ENCODE data around the gene STING1.
"Not testable (repeated sequence)": the region's sequence is repeated elsewhere in the genome, so short reads cannot be mapped to it uniquely, and the experiment has no call there.

STING1 gene

DNA sequence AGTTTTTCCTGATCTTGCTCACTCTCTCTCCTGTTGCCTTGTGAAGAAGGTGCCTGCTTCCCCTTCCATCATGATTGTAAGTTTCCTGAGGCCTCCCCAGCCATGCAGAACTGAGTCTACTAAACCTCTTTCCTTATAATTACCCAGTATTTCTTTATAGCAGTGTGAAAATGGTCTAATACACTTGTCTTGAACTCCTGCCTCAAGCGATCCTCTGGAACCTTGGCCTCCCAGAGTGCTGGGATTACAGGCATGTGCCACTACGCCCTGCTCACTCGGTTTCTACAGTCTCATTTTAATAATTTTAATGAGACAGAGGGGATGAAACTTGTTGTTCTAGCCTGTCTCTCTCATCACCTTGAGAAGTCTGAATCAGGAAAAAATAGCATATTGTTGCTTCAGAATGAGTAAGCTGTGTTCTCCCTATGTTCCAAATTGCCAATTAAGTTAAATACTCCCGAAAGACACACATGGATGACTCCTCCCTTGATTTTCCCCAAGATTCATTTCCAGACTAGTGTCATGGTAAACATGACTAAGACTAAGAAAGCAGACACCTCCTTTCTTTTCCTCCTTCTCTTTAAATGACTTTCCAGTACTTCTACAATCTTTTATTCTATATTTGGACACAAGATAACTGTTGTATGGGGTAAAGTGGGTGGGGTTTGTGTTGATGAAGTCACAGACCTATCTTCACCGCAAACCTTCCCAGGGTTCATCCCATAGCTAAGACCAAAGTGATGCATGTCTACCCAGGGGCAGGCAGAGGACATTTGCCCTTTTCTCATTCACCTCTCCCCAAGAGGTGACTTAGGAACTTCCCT, 35.4 kb downstream of the STING1 start:
- Histone ChIP-seq H3K4me2 (ENCODE audit: low read length) (no peak overlapping the region), H4K5ac (ENCODE audit: low read length) (no peak overlapping the region), H3K4me1 (ENCODE audit: control insufficient read depth, low read depth, low read length) (no peaks in the 10 kb centered on the region), H3K27ac (ENCODE audit: low read depth, low read length) (no peak overlapping the region), H3K79me1 (ENCODE audit: low read length) (no peaks in the 10 kb centered on the region), H3K9ac (ENCODE audit: low read length) (no peak overlapping the region), H2BK5ac (ENCODE audit: low read length) (no peak overlapping the region), H3K18ac (ENCODE audit: low read length) (no peak overlapping the region), H3K56ac (ENCODE audit: low read length) (no peak overlapping the region), H3K23ac (ENCODE audit: low read length) (no peak overlapping the region), H4K8ac (ENCODE audit: low read depth, low read length) (no peak overlapping the region), H3K4me3 (ENCODE audit: low read length) (no peak overlapping the region), H3K27me3 (ENCODE audit: insufficient read depth, low read length, poor library complexity) (no peaks in the 10 kb centered on the region), H3K79me2 (ENCODE audit: control insufficient read depth, insufficient read depth, low read length) (no peaks in the 10 kb centered on the region), H3K36me3 (ENCODE audit: control insufficient read depth, insufficient read depth, low read length) (no peaks in the 10 kb centered on the region), H2BK15ac (replicated peaks; ENCODE audit: low read depth) (no peak overlapping the region), H3K4ac (ENCODE audit: low read depth, low read length) (no peak overlapping the region), H2BK120ac (ENCODE audit: low read depth, low read length) (no peak overlapping the region), H2AK5ac (ENCODE audit: low read length) (no peak overlapping the region)
- WGBS (ENCODE audit: extremely low coverage, insufficient coverage, low lambda C conversion rate) = no CpG with 5 or more reads among the region's 5 CpGs
- DNase-seq = no peak

DNA sequence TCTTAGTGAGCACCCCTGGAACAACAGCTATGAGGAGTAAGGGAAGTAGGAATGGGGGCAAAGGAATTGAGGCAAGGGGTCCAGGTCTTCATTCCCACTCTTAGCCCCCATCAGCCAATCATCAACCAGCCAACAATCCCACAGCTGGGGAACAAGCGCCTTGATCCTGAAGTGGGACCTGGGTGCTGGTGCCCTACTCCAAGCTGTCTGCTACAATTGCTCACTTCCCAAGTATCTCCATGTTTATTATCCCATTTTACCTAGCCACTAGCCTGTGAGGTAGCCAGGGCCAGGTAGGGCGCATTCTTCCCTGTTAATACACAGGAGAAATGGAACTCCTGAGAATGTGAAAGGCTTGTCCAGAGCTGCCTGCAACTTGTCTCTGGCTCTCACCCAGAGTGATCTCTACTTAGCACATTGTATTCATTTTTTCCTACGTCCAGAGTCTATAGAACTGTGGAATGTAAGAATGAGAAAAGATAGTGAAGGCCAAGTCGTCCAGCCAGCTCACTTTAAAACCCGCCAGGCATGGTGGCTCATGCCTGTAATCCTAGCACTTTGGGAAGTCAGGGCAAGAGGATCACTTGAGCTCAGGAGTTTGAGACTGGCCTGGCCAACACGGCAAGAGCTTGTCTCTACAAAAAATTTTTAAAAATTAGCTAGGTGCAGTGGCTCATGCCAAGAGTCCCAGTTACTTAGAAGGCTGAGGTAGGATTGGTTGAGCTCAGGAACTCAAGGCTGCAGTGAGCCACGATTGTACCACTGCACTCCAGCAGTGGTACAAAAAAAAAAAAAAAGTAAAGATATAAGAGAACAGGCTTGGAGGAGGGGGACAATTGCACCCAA, 37.0 kb downstream of the STING1 start:
- Histone ChIP-seq H3K4ac (ENCODE audit: low read depth, low read length) (no peak overlapping the region), H4K5ac (ENCODE audit: low read length) (no peak overlapping the region), H3K4me2 (ENCODE audit: low read length) (no peak overlapping the region), H2BK15ac (replicated peaks; ENCODE audit: low read depth) (no peak overlapping the region), H3K23ac (ENCODE audit: low read length) (no peak overlapping the region), H3K27ac (ENCODE audit: low read depth, low read length) (no peak overlapping the region), H3K27me3 (ENCODE audit: insufficient read depth, low read length, poor library complexity) (no peaks in the 10 kb centered on the region), H2BK5ac (ENCODE audit: low read length) (no peak overlapping the region), H3K79me2 (ENCODE audit: control insufficient read depth, insufficient read depth, low read length) (no peaks in the 10 kb centered on the region), H4K8ac (ENCODE audit: low read depth, low read length) (no peak overlapping the region), H3K4me3 (ENCODE audit: low read length) (no peak overlapping the region), H3K56ac (ENCODE audit: low read length) (no peak overlapping the region), H3K18ac (ENCODE audit: low read length) (no peak overlapping the region), H2BK120ac (ENCODE audit: low read depth, low read length) (no peak overlapping the region), H3K4me1 (ENCODE audit: control insufficient read depth, low read depth, low read length) (no peaks in the 10 kb centered on the region), H3K36me3 (ENCODE audit: control insufficient read depth, insufficient read depth, low read length) (no peaks in the 10 kb centered on the region), H2AK5ac (ENCODE audit: low read length) (no peak overlapping the region), H3K79me1 (ENCODE audit: low read length) (no peaks in the 10 kb centered on the region), H3K9ac (ENCODE audit: low read length) (no peak overlapping the region)
- DNase-seq = no peak
- no CpG with 5 or more reads among the region's 7 CpGs for WGBS (ENCODE audit: extremely low coverage, insufficient coverage, low lambda C conversion rate)

DNA sequence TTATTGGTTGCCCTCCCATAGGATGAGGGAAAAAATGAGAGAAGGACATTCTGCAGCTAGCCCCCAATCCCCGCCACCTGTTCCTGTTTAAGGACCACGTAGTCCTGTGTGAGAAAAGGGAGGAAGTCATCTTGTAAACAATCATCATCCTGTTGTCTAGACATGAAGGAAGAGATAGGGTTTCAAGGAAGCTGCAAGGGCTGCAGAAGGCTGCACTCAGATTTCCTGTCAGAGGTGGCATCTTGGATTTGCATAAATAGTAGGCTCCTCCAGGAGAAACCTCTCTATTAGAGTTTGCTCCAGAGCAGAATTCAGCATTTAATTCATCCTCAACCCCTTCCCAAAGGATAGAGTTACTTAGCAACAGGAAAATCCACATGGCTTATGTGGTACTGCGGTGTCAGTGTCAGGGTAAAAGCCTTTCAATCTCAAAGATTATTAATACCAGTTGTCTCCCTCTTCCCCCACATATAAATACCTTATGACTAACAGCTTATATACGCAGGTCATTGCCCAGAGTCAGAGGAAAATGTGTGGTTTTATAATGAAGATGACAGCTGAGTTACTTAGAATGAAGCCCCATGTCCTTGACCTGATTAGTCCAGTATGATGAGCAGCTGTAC, 38.6 kb downstream of the STING1 start:
- no peaks in the 10 kb centered on the region for H3K4me1 ChIP-seq (ENCODE audit: control insufficient read depth, low read depth, low read length)
- H3K79me1 ChIP-seq (ENCODE audit: low read length) = no peaks in the 10 kb centered on the region
- no peaks in the 10 kb centered on the region for H3K79me2 ChIP-seq (ENCODE audit: control insufficient read depth, insufficient read depth, low read length)
- H2BK120ac ChIP-seq (ENCODE audit: low read depth, low read length) = no peak overlapping the region
- no peak overlapping the region for H2BK15ac ChIP-seq (replicated peaks; ENCODE audit: low read depth)
- H3K27me3 ChIP-seq (ENCODE audit: insufficient read depth, low read length, poor library complexity) = no peaks in the 10 kb centered on the region
- no peak overlapping the region for H3K23ac ChIP-seq (ENCODE audit: low read length)
- no CpG with 5 or more reads among the region's 4 CpGs for WGBS (ENCODE audit: extremely low coverage, insufficient coverage, low lambda C conversion rate)
- H3K9ac ChIP-seq (ENCODE audit: low read length) = no peak overlapping the region
- no peak overlapping the region for H4K5ac ChIP-seq (ENCODE audit: low read length)
- H3K4ac ChIP-seq (ENCODE audit: low read depth, low read length) = no peak overlapping the region
- H3K18ac ChIP-seq (ENCODE audit: low read length) = no peak overlapping the region
- H3K4me2 ChIP-seq (ENCODE audit: low read length) = no peak overlapping the region
- no peaks in the 10 kb centered on the region for H3K36me3 ChIP-seq (ENCODE audit: control insufficient read depth, insufficient read depth, low read length)
- H3K56ac ChIP-seq (ENCODE audit: low read length) = no peak overlapping the region
- H3K27ac ChIP-seq (ENCODE audit: low read depth, low read length) = no peak overlapping the region
- no peak overlapping the region for H2AK5ac ChIP-seq (ENCODE audit: low read length)
- H4K8ac ChIP-seq (ENCODE audit: low read depth, low read length) = no peak overlapping the region
- peak; percentile 51 for DNase-seq
- no peak overlapping the region for H3K4me3 ChIP-seq (ENCODE audit: low read length)
- no peak overlapping the region for H2BK5ac ChIP-seq (ENCODE audit: low read length)

DNA sequence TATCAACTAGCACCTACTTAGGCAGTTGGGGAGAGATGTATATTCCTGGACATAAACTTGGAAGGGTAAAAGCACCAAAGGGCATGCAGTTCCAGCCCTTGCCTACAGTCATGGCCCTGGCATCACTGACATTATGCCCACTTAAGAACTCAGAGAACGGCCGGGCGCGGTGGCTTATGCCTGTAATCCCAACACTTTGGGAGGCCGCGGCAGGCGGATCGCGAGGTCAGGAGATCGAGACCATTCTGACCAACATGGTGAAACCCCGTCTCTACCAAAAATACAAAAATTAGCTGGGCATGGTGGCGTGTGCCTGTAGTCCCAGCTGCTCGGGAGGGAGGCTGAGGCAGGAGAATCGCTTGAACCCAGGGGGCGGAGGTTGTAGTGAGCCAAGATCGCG, 42.1 kb downstream of the STING1 start:
- not testable (repeated sequence) for H3K79me2 ChIP-seq (ENCODE audit: control insufficient read depth, insufficient read depth, low read length); H4K8ac ChIP-seq (ENCODE audit: low read depth, low read length)
- no CpG with 5 or more reads among the region's 17 CpGs for WGBS (ENCODE audit: extremely low coverage, insufficient coverage, low lambda C conversion rate)

DNA sequence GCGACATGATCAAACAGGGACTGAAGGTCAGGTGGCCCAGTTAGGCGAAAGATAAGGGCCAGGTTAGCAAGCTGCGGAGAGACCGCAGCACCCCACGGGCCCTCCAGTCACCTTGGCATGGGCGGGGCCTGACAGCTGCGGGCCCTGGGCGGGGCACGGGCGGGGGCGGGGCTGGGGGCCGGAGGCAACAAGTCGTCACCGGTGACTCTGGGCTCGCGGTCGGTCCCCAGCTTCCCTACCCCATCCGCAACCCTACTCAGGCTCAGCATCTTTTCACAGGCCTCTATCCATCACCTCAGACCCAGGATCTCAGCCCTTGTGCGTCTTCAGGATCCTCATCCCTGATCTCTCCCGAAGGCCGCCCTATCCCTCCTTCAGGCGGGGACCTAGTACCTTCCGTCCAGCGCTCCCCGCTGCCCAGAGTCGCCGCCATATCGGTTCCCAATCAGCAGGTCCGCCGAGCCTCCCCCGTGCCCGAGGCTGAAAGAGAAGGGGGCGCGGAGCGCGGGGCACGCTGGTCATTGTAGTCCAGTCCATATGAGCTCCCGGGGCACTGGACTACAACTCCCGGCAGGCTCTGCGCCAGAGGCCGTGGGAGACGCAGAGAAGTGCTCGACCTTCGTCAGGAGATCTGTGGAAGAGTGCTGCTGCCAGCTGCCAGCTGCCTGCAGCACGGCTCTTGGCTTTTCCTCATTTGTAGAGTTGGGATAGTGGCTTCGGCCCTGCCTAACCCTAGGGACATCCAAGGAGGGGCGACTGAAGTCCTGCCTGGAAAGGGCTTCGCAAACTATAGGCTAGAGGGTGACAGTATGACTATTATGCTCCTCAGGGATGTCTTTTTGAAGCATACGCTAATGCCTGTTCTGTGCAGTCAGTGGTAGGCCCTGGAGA, 43.3 kb downstream of the STING1 start, which contains the start of gene DNAJC18:
DNAJC18 (minus strand) TSS at position 513 of the 891 bp plus-strand sequence; CDS start at position 433, 80 bp downstream.
- Histone ChIP-seq H3K56ac (ENCODE audit: low read length) (peak within 1 kb of the TSS; percentile 96), H2BK15ac (replicated peaks; ENCODE audit: low read depth) (no peak within 1 kb of the TSS), H3K23ac (ENCODE audit: low read length) (peak within 1 kb of the TSS; percentile 66), H2AK5ac (ENCODE audit: low read length) (no peak within 1 kb of the TSS), H4K8ac (ENCODE audit: low read depth, low read length) (no peak within 1 kb of the TSS), H3K4me3 (ENCODE audit: low read length) (peak within 1 kb of the TSS; percentile 83), H3K4me2 (ENCODE audit: low read length) (peak within 1 kb of the TSS; percentile 77), H3K79me2 (ENCODE audit: control insufficient read depth, insufficient read depth, low read length) (no peaks in the 10 kb centered on the region), H3K27me3 (ENCODE audit: insufficient read depth, low read length, poor library complexity) (no peaks in the 10 kb centered on the region), H4K5ac (ENCODE audit: low read length) (no peak within 1 kb of the TSS), H3K4ac (ENCODE audit: low read depth, low read length) (no peak within 1 kb of the TSS), H2BK5ac (ENCODE audit: low read length) (peak within 1 kb of the TSS; percentile 26), H3K27ac (ENCODE audit: low read depth, low read length) (peak within 1 kb of the TSS; percentile 79), H3K9ac (ENCODE audit: low read length) (peak within 1 kb of the TSS; percentile 88), H3K18ac (ENCODE audit: low read length) (peak within 1 kb of the TSS; percentile 77), H3K79me1 (ENCODE audit: low read length) (no peaks in the 10 kb centered on the region), H3K4me1 (ENCODE audit: control insufficient read depth, low read depth, low read length) (no peaks in the 10 kb centered on the region), H2BK120ac (ENCODE audit: low read depth, low read length) (no peak within 1 kb of the TSS), H3K36me3 (ENCODE audit: control insufficient read depth, insufficient read depth, low read length) (no peaks in the 10 kb centered on the region)
- DNase-seq = peak; percentile 96
- WGBS (ENCODE audit: extremely low coverage, insufficient coverage, low lambda C conversion rate) = no CpG with 5 or more reads among the region's 49 CpGs

More for the DNA sequence above, 42.1 kb downstream of the STING1 start:
- not testable (repeated sequence) for H3K27me3 ChIP-seq (ENCODE audit: insufficient read depth, low read length, poor library complexity); H2AK5ac ChIP-seq (ENCODE audit: low read length); H2BK120ac ChIP-seq (ENCODE audit: low read depth, low read length); H3K4me2 ChIP-seq (ENCODE audit: low read length); H3K4me1 ChIP-seq (ENCODE audit: control insufficient read depth, low read depth, low read length); H3K4me3 ChIP-seq (ENCODE audit: low read length); H3K27ac ChIP-seq (ENCODE audit: low read depth, low read length); H3K4ac ChIP-seq (ENCODE audit: low read depth, low read length); H2BK5ac ChIP-seq (ENCODE audit: low read length); H4K5ac ChIP-seq (ENCODE audit: low read length); H3K56ac ChIP-seq (ENCODE audit: low read length); H3K23ac ChIP-seq (ENCODE audit: low read length); H3K36me3 ChIP-seq (ENCODE audit: control insufficient read depth, insufficient read depth, low read length); DNase-seq; H3K18ac ChIP-seq (ENCODE audit: low read length); H2BK15ac ChIP-seq (replicated peaks; ENCODE audit: low read depth); H3K9ac ChIP-seq (ENCODE audit: low read length); H3K79me1 ChIP-seq (ENCODE audit: low read length)
